Measurements from ENCODE around the gene RND3.

- TF ChIP-seq POLR2A (IDR thresholded peaks at IDR 0.05), result no peak
- TF ChIP-seq CTCF (IDR thresholded peaks at IDR 0.05), result no peak
Measured at GRCh38 chr2:150526006-150526405, 38.5 kb upstream of the RND3 start.

All from esophagus squamous epithelium (tissue), 4 donors.